ENCODE measurements around the gene TPP2. TPM values are rescaled to one million over a fixed set of nuclear protein-coding genes. Genes with fewer than 3 reads are reported as not detected.

TPP2 gene
- total and polyA plus RNA-seq, 4 donors: 14.0 to 55.6 (median 22.4) TPM

DNA sequence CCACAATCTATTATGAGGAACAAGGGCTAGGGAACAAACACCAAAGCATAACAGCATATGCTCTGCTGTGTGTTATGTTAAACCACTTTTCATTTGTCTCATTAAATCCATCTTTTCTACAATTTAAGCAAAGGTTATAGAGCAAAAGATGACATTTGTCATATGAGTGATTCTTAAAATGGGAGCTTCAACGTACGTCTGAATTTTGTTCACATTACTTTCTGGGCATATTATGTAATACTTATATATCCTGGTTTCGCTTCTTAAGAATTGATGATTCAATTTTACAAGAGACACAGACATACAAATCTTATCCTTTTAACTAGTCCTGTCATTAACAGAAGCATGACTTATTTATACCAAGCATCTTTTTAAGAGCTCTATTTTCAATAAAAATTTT is 3.3 kb upstream of the TPP2 start:
- WGBS: 86% methylated on average over 3 of the region's 3 CpGs

GRCh38 chr13:102597029-102597961 is 509 bp downstream of the TPP2 start:
- peaks cover 11 to 43% (median 33%) of the 10 kb centered on the region in 4 donors for H3K4me1 ChIP-seq (ENCODE audit: control insufficient read depth in 4 of 4, insufficient read depth in 4 of 4, low read length in 3 of 4)
- H3K27ac ChIP-seq (ENCODE audit: low read depth in 1 of 2, low read length in 2 of 2): peak overlapping the region; percentile 97 to 99
- H3K9ac ChIP-seq (ENCODE audit: low read depth in 1 of 2, low read length in 2 of 2): peak overlapping the region; percentile 78 to 91
- TF ChIP-seq, protein P1, sequence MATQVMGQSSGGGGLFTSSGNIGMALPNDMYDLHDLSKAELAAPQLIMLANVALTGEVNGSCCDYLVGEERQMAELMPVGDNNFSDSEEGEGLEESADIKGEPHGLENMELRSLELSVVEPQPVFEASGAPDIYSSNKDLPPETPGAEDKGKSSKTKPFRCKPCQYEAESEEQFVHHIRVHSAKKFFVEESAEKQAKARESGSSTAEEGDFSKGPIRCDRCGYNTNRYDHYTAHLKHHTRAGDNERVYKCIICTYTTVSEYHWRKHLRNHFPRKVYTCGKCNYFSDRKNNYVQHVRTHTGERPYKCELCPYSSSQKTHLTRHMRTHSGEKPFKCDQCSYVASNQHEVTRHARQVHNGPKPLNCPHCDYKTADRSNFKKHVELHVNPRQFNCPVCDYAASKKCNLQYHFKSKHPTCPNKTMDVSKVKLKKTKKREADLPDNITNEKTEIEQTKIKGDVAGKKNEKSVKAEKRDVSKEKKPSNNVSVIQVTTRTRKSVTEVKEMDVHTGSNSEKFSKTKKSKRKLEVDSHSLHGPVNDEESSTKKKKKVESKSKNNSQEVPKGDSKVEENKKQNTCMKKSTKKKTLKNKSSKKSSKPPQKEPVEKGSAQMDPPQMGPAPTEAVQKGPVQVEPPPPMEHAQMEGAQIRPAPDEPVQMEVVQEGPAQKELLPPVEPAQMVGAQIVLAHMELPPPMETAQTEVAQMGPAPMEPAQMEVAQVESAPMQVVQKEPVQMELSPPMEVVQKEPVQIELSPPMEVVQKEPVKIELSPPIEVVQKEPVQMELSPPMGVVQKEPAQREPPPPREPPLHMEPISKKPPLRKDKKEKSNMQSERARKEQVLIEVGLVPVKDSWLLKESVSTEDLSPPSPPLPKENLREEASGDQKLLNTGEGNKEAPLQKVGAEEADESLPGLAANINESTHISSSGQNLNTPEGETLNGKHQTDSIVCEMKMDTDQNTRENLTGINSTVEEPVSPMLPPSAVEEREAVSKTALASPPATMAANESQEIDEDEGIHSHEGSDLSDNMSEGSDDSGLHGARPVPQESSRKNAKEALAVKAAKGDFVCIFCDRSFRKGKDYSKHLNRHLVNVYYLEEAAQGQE (IDR thresholded peaks at IDR 0.05): peak; percentile 10
- TF ChIP-seq RXRA (IDR thresholded peaks at IDR 0.05) (peak; percentile 29 to 45), HNF4A (conservative IDR thresholded peaks at IDR 0.05) (no peak), TAF1 (conservative IDR thresholded peaks at IDR 0.05) (no peak), FOXA2 (IDR thresholded peaks at IDR 0.05) (peak; percentile 61), FOXA1 (IDR thresholded peaks at IDR 0.05) (peak; percentile 47), SP1 (IDR thresholded peaks at IDR 0.05) (no peak), MAX (IDR thresholded peaks at IDR 0.05) (peak; percentile 22)
- peak; percentile 47 for DNase-seq (ENCODE audit: low spot score)
- H3K36me3 ChIP-seq (ENCODE audit: control insufficient read depth in 4 of 4, insufficient read depth in 3 of 4, low read depth in 1 of 4, low read length in 3 of 4): peaks cover 0 to 5% (median 0%) of the 10 kb centered on the region in 4 donors
- H3K9me3 ChIP-seq (ENCODE audit: control insufficient read depth in 4 of 4, low read length in 3 of 4): no peaks in the 10 kb centered on the region
- under 1% methylated on average over 67 of the region's 67 CpGs for WGBS
- peak overlapping the region; percentile 84 to 100 (median 97) for H3K4me3 ChIP-seq (ENCODE audit: low read depth in 1 of 3, low read length in 3 of 3)
- H3K27me3 ChIP-seq (ENCODE audit: control insufficient read depth in 4 of 4, insufficient read depth in 4 of 4, low read length in 3 of 4): no peaks in the 10 kb centered on the region

More for the DNA sequence above, 3.3 kb upstream of the TPP2 start:
- no peak for DNase-seq (ENCODE audit: low spot score)
- H3K36me3 ChIP-seq (ENCODE audit: control insufficient read depth in 4 of 4, insufficient read depth in 3 of 4, low read depth in 1 of 4, low read length in 3 of 4): no peaks in the 10 kb centered on the region
- TF ChIP-seq FOXA1 (IDR thresholded peaks at IDR 0.05) (no peak), YY1 (IDR thresholded peaks at IDR 0.05) (no peak), HNF4G (IDR thresholded peaks at IDR 0.05) (no peak), ZBTB33 (IDR thresholded peaks at IDR 0.05) (no peak), ATF3 (IDR thresholded peaks at IDR 0.05) (no peak), GABPA (IDR thresholded peaks at IDR 0.05 in 1 of 2, conservative IDR thresholded peaks at IDR 0.05 in 1 of 2) (no peak), RAD21 (IDR thresholded peaks at IDR 0.05) (no peak), TAF1 (conservative IDR thresholded peaks at IDR 0.05) (no peak), RXRA (IDR thresholded peaks at IDR 0.05) (no peak), FOXA2 (IDR thresholded peaks at IDR 0.05) (no peak)
- TF ChIP-seq, protein P1 (IDR thresholded peaks at IDR 0.05): no peak
- H3K4me3 ChIP-seq (ENCODE audit: low read depth in 1 of 3, low read length in 3 of 3): no peak overlapping the region
- no peaks in the 10 kb centered on the region for H3K27me3 ChIP-seq (ENCODE audit: control insufficient read depth in 4 of 4, insufficient read depth in 4 of 4, low read length in 3 of 4)
- no peak overlapping the region for H3K9ac ChIP-seq (ENCODE audit: low read depth in 1 of 2, low read length in 2 of 2)
- no peak overlapping the region for H3K27ac ChIP-seq (ENCODE audit: low read depth in 1 of 2, low read length in 2 of 2)
- no peaks in the 10 kb centered on the region for H3K9me3 ChIP-seq (ENCODE audit: control insufficient read depth in 4 of 4, low read length in 3 of 4)
- H3K4me1 ChIP-seq (ENCODE audit: control insufficient read depth in 4 of 4, insufficient read depth in 4 of 4, low read length in 3 of 4): peaks cover 2 to 27% (median 19%) of the 10 kb centered on the region in 4 donors

Data from liver (tissue), 9 donors.